Omental fat pad (tissue), 4 donors: ENCODE data around the gene SHCBP1. TPM values are rescaled to one million over a fixed set of nuclear protein-coding genes. Genes with fewer than 3 reads are reported as not detected.
A peak's percentile ranks its signal among the peaks of the same experiment; 100 is the strongest.
"Not testable (repeated sequence)": the region's sequence is repeated elsewhere in the genome, so short reads cannot be mapped to it uniquely, and the experiment has no call there.

ENCODE experiments used
- ATAC-seq: fragments of 150-250 bp; one replicate; pipeline ENCODE4 v1.9.1; 2016; ENCODE audit warnings: mild to moderate bottlenecking, moderate library complexity; ENCODE audit not compliant: low FRiP score
- DNase-seq: peaks from one replicate; pipeline ENCODE4 v3.0.0-alpha.2; 2019; ENCODE audit warnings: low spot score
- small RNA-seq: library from RNA; depleted of rRNA; stranded (forward); fragments of <200 nt; gene quantifications from one replicate; pipeline ENCODE3, GENCODE V24; 2016
- total RNA-seq, 4 donors: library from RNA; depleted of rRNA; stranded (reverse); fragments of >200 nt; gene quantifications; one replicate each; pipeline ENCODE4 v1.1.0, GENCODE V29; 2016
- TF ChIP-seq, protein P1 (sequence below), 3 donors: fragments of 450-650 bp; IDR thresholded peaks; one replicate each; pipeline ENCODE4 v1.5.1; 2016 to 2017; ENCODE audit warnings: antibody characterized with exemption in 3 of 3, mild to moderate bottlenecking in 3 of 3, moderate library complexity in 2 of 3

Gene SHCBP1
- total RNA-seq, 4 donors from 2014 or later = 0.84 to 2.9 (median 1.9) TPM; not detected in 1

GRCh38 chr16:46554435-46554834 lies 66.7 kb downstream of the SHCBP1 start:
- ATAC-seq, DNase-seq: not testable (repeated sequence)
- TF ChIP-seq, protein P1, sequence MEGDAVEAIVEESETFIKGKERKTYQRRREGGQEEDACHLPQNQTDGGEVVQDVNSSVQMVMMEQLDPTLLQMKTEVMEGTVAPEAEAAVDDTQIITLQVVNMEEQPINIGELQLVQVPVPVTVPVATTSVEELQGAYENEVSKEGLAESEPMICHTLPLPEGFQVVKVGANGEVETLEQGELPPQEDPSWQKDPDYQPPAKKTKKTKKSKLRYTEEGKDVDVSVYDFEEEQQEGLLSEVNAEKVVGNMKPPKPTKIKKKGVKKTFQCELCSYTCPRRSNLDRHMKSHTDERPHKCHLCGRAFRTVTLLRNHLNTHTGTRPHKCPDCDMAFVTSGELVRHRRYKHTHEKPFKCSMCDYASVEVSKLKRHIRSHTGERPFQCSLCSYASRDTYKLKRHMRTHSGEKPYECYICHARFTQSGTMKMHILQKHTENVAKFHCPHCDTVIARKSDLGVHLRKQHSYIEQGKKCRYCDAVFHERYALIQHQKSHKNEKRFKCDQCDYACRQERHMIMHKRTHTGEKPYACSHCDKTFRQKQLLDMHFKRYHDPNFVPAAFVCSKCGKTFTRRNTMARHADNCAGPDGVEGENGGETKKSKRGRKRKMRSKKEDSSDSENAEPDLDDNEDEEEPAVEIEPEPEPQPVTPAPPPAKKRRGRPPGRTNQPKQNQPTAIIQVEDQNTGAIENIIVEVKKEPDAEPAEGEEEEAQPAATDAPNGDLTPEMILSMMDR (IDR thresholded peaks at IDR 0.05) = peak in 1 of 3 donors; percentile 35

GRCh38 chr16:46549477-46549876 lies 71.7 kb downstream of the SHCBP1 start:
- DNase-seq = no peak
- TF ChIP-seq, protein P1 (IDR thresholded peaks at IDR 0.05) = no peak

More at GRCh38 chr16:46549477-46549876, 71.7 kb downstream of the SHCBP1 start:
- ATAC-seq = no peak

Small RNA genes within 50 kb of the gene (small RNA-seq; reads per million reads assigned to genes)
- gene RNU6-845P = not detected

Other genes starting within 250 kb of the SHCBP1 start
- 10 to 100 TPM; 49.4 to 74.5 (median 63.0) TPM for gene VPS35, start 67.8 kb upstream of the SHCBP1 start, total RNA-seq
- gene ORC6, start 68.3 kb upstream of the SHCBP1 start, total RNA-seq = 1 to 10 TPM in 2 of 4 donors, under 1 TPM in 2; 0.63 to 3.1 (median 1.5) TPM
- gene MYLK3, start 127.0 kb upstream of the SHCBP1 start, total RNA-seq = under 1 TPM in 2 of 4 donors, not detected in 2; 0.38 to 0.48 TPM
- 1 to 10 TPM; 4.0 to 6.6 (median 4.7) TPM for gene C16orf87, start 209.8 kb upstream of the SHCBP1 start, total RNA-seq